Measurements from ENCODE around the gene DPP6.

- TF ChIP-seq EZH2 (IDR thresholded peaks at IDR 0.05; ENCODE audit: borderline replicate concordance, low read depth, low read length, poor library complexity, severe bottlenecking) (no peak), CTCF (conservative IDR thresholded peaks at IDR 0.05; ENCODE audit: low read depth, low read length) (no peak)
Measured at GRCh38 chr7:154473360-154473759, 421.2 kb downstream of the DPP6 start.

Data from A673 (cell line).